Left hindlimb (tissue), 1 donor: ENCODE measurements around the gene MTREX.

Experiments used
- DNase-seq: peaks from one replicate; pipeline ENCODE4 v3.0.0-alpha.2; 2018

MTREX gene

GRCh38 chr5:55437452-55437851, 129.7 kb downstream of the MTREX start:
- DNase-seq = no peak

- DNase-seq = no peak
Measured at GRCh38 chr5:55437859-55438206, 130.0 kb downstream of the MTREX start.

GRCh38 chr5:55438998-55439397, 131.2 kb downstream of the MTREX start:
- DNase-seq = no peak

- DNase-seq = no peak
Measured at GRCh38 chr5:55440188-55440646, 132.4 kb downstream of the MTREX start.

- no peak for DNase-seq
Measured at GRCh38 chr5:55441107-55441771, 133.4 kb downstream of the MTREX start.

GRCh38 chr5:55441954-55442353, 134.2 kb downstream of the MTREX start:
- DNase-seq = no peak

- no peak for DNase-seq
Measured at GRCh38 chr5:55445791-55446190, 138.0 kb downstream of the MTREX start.

- DNase-seq = no peak
Measured at GRCh38 chr5:55446640-55447351, 139.0 kb downstream of the MTREX start.

GRCh38 chr5:55450050-55450765, 142.4 kb downstream of the MTREX start:
- no peak for DNase-seq

GRCh38 chr5:55451976-55452375, 144.2 kb downstream of the MTREX start:
- no peak for DNase-seq

GRCh38 chr5:55453211-55453610, 145.4 kb downstream of the MTREX start:
- no peak for DNase-seq

GRCh38 chr5:55454282-55454681, 146.5 kb downstream of the MTREX start:
- DNase-seq = no peak

GRCh38 chr5:55456216-55456895, 148.6 kb downstream of the MTREX start:
- DNase-seq = no peak

GRCh38 chr5:55459572-55459971, 151.8 kb downstream of the MTREX start:
- no peak for DNase-seq

GRCh38 chr5:55463613-55464012, 155.8 kb downstream of the MTREX start:
- no peak for DNase-seq

- no peak for DNase-seq
Measured at GRCh38 chr5:55467862-55468551, 160.2 kb downstream of the MTREX start.

GRCh38 chr5:55469839-55470238, 162.1 kb downstream of the MTREX start:
- no peak for DNase-seq

- DNase-seq = no peak
Measured at GRCh38 chr5:55470282-55470681, 162.5 kb downstream of the MTREX start.

GRCh38 chr5:55471468-55471867, 163.7 kb downstream of the MTREX start:
- no peak for DNase-seq

- DNase-seq = no peak
Measured at GRCh38 chr5:55472642-55473041, 164.9 kb downstream of the MTREX start.
